ENCODE measurements around the gene GSS.

- TF ChIP-seq POLR2A (IDR thresholded peaks at IDR 0.05) (no peak), CTCF (IDR thresholded peaks at IDR 0.05) (no peak)
Measured at GRCh38 chr20:34986311-34987287, 31.0 kb upstream of the GSS start.

Measured in Peyer's patch (tissue), 4 donors.